ENCODE measurements around the gene CLIC3. TPM values are rescaled to one million over a fixed set of nuclear protein-coding genes. Genes with fewer than 3 reads are reported as not detected.

The CLIC3 gene
- total and polyA plus RNA-seq, 2 donors from 2014 or later, result 2.1 to 4.0 TPM

DNA sequence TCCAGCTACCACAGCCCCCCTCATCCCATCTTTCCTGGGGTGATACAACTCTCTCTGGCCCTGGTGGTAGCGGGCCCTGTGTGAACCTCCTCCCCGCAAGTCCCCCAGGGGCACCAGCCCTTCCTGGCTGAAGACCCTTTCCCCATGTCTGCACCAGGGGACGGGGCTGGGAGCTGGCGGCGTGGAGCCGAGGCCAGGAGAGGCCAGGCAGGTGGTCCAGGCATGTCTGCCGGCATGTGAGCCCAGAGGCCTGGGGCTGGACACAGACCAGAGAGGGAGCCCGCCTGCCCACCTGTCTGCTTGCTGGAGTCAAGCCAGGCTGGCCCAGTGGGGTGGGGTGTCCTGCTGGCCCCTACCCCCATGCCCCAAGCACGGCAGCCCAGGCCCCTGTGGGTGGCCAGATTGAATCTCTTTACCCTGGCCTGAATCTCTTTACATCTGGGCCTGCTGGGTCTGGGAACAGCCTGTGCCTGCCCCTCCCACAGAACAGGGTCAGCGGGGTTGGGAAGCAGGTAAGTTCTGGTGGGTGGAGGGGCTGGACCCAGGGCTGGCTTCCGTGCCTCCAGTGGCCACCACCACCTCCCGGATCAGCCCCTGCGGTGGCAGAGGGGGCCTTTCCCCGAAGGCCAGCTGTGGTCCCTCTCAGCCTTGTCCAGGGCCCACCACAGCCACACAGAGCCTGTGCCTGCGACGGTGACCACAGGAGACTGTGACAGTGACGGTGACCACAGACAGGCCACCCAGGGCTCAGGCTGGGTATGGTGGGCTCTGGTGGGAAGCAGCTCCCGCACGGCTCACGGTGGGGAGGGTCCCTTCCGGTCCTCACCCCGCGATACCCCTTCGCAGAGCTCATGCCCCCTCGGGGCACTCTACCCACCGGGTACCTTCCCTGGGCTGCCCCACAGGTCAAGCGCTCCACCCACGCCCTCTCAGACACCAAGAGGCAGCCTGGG, 37.2 kb downstream of the CLIC3 start:
- intact Hi-C loops (cut with DNase I), result loop anchor here (10.0 kb wide), 1 partner anchor 66 kb away; the partner anchor contains the start of gene ABCA2
- DNase-seq, result no peak
- TF ChIP-seq, protein P1, sequence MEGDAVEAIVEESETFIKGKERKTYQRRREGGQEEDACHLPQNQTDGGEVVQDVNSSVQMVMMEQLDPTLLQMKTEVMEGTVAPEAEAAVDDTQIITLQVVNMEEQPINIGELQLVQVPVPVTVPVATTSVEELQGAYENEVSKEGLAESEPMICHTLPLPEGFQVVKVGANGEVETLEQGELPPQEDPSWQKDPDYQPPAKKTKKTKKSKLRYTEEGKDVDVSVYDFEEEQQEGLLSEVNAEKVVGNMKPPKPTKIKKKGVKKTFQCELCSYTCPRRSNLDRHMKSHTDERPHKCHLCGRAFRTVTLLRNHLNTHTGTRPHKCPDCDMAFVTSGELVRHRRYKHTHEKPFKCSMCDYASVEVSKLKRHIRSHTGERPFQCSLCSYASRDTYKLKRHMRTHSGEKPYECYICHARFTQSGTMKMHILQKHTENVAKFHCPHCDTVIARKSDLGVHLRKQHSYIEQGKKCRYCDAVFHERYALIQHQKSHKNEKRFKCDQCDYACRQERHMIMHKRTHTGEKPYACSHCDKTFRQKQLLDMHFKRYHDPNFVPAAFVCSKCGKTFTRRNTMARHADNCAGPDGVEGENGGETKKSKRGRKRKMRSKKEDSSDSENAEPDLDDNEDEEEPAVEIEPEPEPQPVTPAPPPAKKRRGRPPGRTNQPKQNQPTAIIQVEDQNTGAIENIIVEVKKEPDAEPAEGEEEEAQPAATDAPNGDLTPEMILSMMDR (IDR thresholded peaks at IDR 0.05; ENCODE audit: borderline replicate concordance, extremely low read depth, insufficient read depth), result no peak
- Histone ChIP-seq H3K4me3 (ENCODE audit: low read length in 3 of 3) (no peak overlapping the region), H3K27ac (ENCODE audit: low read depth in 2 of 2, low read length in 2 of 2) (no peak overlapping the region), H3K4me1 (ENCODE audit: control insufficient read depth in 2 of 3, insufficient read depth in 2 of 3, low read depth in 1 of 3, low read length in 3 of 3) (no peaks in the 10 kb centered on the region), H3K9me3 (ENCODE audit: control insufficient read depth in 2 of 3, insufficient read depth in 1 of 3, low read length in 3 of 3) (no peaks in the 10 kb centered on the region), H3K36me3 (ENCODE audit: control insufficient read depth in 2 of 3, insufficient read depth in 3 of 3, low read length in 3 of 3) (no peaks in the 10 kb centered on the region), H3K27me3 (ENCODE audit: control insufficient read depth, insufficient read depth, low read length) (no peaks in the 10 kb centered on the region), H3K9ac (ENCODE audit: low read length in 3 of 3) (no peak overlapping the region)
- FAIRE-seq, result no peak

DNA sequence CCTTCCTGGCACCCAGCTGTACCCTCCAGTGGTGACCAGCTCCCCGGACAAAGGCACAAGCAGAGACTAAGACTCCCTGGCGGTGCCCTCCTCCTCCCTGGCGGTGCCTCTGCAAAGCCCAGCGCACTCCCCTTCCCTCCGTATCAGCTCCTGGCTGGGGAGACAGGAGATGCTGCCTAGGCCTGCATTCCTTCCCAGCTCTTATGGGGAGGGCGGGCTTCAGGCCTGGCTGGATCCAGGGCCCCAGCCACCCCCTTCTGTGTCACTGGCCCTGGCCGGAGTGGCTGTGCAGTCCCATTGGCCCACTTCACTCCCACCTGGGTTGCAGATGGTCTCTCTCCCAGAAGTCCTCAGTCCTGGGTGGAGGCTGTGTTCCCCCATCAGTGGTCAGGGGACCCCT, 37.9 kb downstream of the CLIC3 start:
- no peak overlapping the region for H3K27ac ChIP-seq (ENCODE audit: low read depth in 2 of 2, low read length in 2 of 2)
- intact Hi-C loops (cut with DNase I), result loop anchor here (10.0 kb wide), 1 partner anchor 66 kb away; the partner anchor contains the start of gene ABCA2
- H3K9ac ChIP-seq (ENCODE audit: low read length in 3 of 3), result no peak overlapping the region
- TF ChIP-seq, protein P1 (IDR thresholded peaks at IDR 0.05; ENCODE audit: borderline replicate concordance, extremely low read depth, insufficient read depth), result no peak
- no peaks in the 10 kb centered on the region for H3K9me3 ChIP-seq (ENCODE audit: control insufficient read depth in 2 of 3, insufficient read depth in 1 of 3, low read length in 3 of 3)
- no peak for DNase-seq
- no peak for FAIRE-seq
- no peak overlapping the region for H3K4me3 ChIP-seq (ENCODE audit: low read length in 3 of 3)
- no peaks in the 10 kb centered on the region for H3K36me3 ChIP-seq (ENCODE audit: control insufficient read depth in 2 of 3, insufficient read depth in 3 of 3, low read length in 3 of 3)
- H3K4me1 ChIP-seq (ENCODE audit: control insufficient read depth in 2 of 3, insufficient read depth in 2 of 3, low read depth in 1 of 3, low read length in 3 of 3), result no peaks in the 10 kb centered on the region
- no peaks in the 10 kb centered on the region for H3K27me3 ChIP-seq (ENCODE audit: control insufficient read depth, insufficient read depth, low read length)

DNA sequence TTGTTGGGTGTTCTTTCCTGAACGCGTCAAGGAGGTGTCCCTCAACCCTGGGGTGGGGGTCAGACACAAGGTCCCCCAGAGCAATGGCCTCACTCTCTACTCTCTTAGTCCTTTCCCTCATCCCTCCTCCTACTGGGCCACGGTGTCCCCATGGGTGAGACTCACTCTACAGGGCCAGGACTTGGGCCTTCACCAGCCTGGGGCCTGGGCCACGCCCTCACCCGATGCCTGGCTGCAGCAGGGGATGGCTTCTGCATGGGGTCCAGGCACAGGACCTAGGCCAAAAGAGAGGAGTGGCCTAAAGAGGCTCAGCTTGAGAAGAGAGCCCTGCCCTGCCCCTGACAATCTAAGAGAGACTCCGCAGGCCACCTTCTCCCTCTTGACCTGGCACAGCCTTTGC, 38.5 kb downstream of the CLIC3 start:
- TF ChIP-seq, protein P1 (IDR thresholded peaks at IDR 0.05; ENCODE audit: borderline replicate concordance, extremely low read depth, insufficient read depth), result no peak
- no peak overlapping the region for H3K4me3 ChIP-seq (ENCODE audit: low read length in 3 of 3)
- no peaks in the 10 kb centered on the region for H3K27me3 ChIP-seq (ENCODE audit: control insufficient read depth, insufficient read depth, low read length)
- FAIRE-seq (no peak), DNase-seq (no peak)
- H3K27ac ChIP-seq (ENCODE audit: low read depth in 2 of 2, low read length in 2 of 2), result no peak overlapping the region
- intact Hi-C loops (cut with DNase I), result loop anchor here (10.0 kb wide), 1 partner anchor 67 kb away; the partner anchor contains the start of gene ABCA2
- no peaks in the 10 kb centered on the region for H3K4me1 ChIP-seq (ENCODE audit: control insufficient read depth in 2 of 3, insufficient read depth in 2 of 3, low read depth in 1 of 3, low read length in 3 of 3)
- no peak overlapping the region for H3K9ac ChIP-seq (ENCODE audit: low read length in 3 of 3)
- no peaks in the 10 kb centered on the region for H3K9me3 ChIP-seq (ENCODE audit: control insufficient read depth in 2 of 3, insufficient read depth in 1 of 3, low read length in 3 of 3)
- no peaks in the 10 kb centered on the region for H3K36me3 ChIP-seq (ENCODE audit: control insufficient read depth in 2 of 3, insufficient read depth in 3 of 3, low read length in 3 of 3)

Data from kidney (tissue), 14 donors.